Activated T-cell treated with anti-CD3 and anti-CD28 coated beads, Interleukin-2, amount 50 U/mL, for 72 hours (primary cell): Measurements from ENCODE around the gene MXRA7. TPM values are rescaled to one million over a fixed set of nuclear protein-coding genes. Genes with fewer than 3 reads are reported as not detected.
A peak's percentile ranks its signal among the peaks of the same experiment; 100 is the strongest.

Experiments used
- ATAC-seq, 2 donors: fragments of 150-1000 bp; cut with Tn5 transposase; replicated peaks in 1 of 2; 2 replicates each; pipeline ENCODE4 v1.10.0; 2021; ENCODE audit warnings: moderate library complexity in 2 of 2, mild to moderate bottlenecking in 1 of 2
- DNase-seq, 2 donors: peaks; one replicate each; pipeline ENCODE4 v3.0.0; 2021 to 2022; ENCODE audit warnings: mixed read lengths in 1 of 2
- H3K27ac Mint-ChIP-seq: one replicate; pipeline ENCODE4 v1.8.0; 2022; ENCODE audit warnings: mild to moderate bottlenecking, moderate library complexity, mixed read lengths
- H3K27me3 Mint-ChIP-seq: one replicate; pipeline ENCODE4 v1.8.0; 2022; ENCODE audit warnings: low read depth, mixed read lengths
- H3K36me3 Mint-ChIP-seq, 2 donors: one replicate each; pipeline ENCODE4 v1.8.0; 2022; ENCODE audit warnings: mixed read lengths in 2 of 2, mild to moderate bottlenecking in 1 of 2; ENCODE audit not compliant: insufficient read depth in 2 of 2
- H3K4me1 Mint-ChIP-seq: one replicate; pipeline ENCODE4 v1.8.0; 2022; ENCODE audit warnings: low read depth, mixed read lengths
- H3K4me3 Mint-ChIP-seq, 2 donors: one replicate each; pipeline ENCODE4 v1.8.0; 2022; ENCODE audit warnings: mild to moderate bottlenecking in 2 of 2, mixed read lengths in 2 of 2, moderate library complexity in 2 of 2
- H3K9me3 Mint-ChIP-seq, 2 donors: one replicate each; pipeline ENCODE4 v1.8.0; 2022; ENCODE audit warnings: mixed read lengths in 2 of 2
- total RNA-seq, 2 donors: library from RNA; stranded (reverse); gene quantifications; one replicate each; pipeline ENCODE4 v1.2.3, GENCODE V29; 2022

MXRA7 gene
- total RNA-seq, 2 donors from 2014 or later, result 17.4 to 21.8 TPM

- DNase-seq (no peak), ATAC-seq (no peak)
- Mint-ChIP-seq H3K27me3 (no peaks in the 10 kb centered on the region), H3K36me3 (no peaks in the 10 kb centered on the region), H3K9me3 (no peaks in the 10 kb centered on the region), H3K4me3 (no peak overlapping the region), H3K4me1 (peaks cover 7% of the 10 kb centered on the region), H3K27ac (no peak overlapping the region)
Measured at GRCh38 chr17:76682296-76682695, 28.5 kb downstream of the MXRA7 start.

GRCh38 chr17:76681222-76682137 is 29.3 kb downstream of the MXRA7 start:
- Mint-ChIP-seq H3K27ac (peak overlapping the region; percentile 74), H3K4me3 (no peak overlapping the region), H3K36me3 (no peaks in the 10 kb centered on the region), H3K4me1 (peaks cover 7% of the 10 kb centered on the region), H3K9me3 (no peaks in the 10 kb centered on the region), H3K27me3 (no peaks in the 10 kb centered on the region)
- peak; percentile 74 for DNase-seq
- ATAC-seq, result peak; percentile 68 to 76

- ATAC-seq (no peak), DNase-seq (no peak)
- H3K27me3 Mint-ChIP-seq, result no peaks in the 10 kb centered on the region
- peak overlapping the region; percentile 20 for H3K27ac Mint-ChIP-seq
- no peaks in the 10 kb centered on the region for H3K36me3 Mint-ChIP-seq
- H3K4me1 Mint-ChIP-seq, result peaks cover 7% of the 10 kb centered on the region
- H3K9me3 Mint-ChIP-seq, result no peaks in the 10 kb centered on the region
- no peak overlapping the region for H3K4me3 Mint-ChIP-seq
Measured at GRCh38 chr17:76679239-76679638, 31.5 kb downstream of the MXRA7 start.

GRCh38 chr17:76678330-76678729 is 32.4 kb downstream of the MXRA7 start:
- Mint-ChIP-seq H3K9me3 (no peaks in the 10 kb centered on the region), H3K4me1 (peaks cover 12% of the 10 kb centered on the region), H3K36me3 (no peaks in the 10 kb centered on the region), H3K27me3 (no peaks in the 10 kb centered on the region), H3K27ac (no peak overlapping the region), H3K4me3 (no peak overlapping the region)
- DNase-seq (peak; percentile 21 to 27), ATAC-seq (peak; percentile 64 to 79)

GRCh38 chr17:76677406-76677805 is 33.4 kb downstream of the MXRA7 start:
- Mint-ChIP-seq H3K4me3 (no peak overlapping the region), H3K36me3 (no peaks in the 10 kb centered on the region), H3K4me1 (peaks cover 20% of the 10 kb centered on the region), H3K27me3 (no peaks in the 10 kb centered on the region), H3K27ac (no peak overlapping the region), H3K9me3 (no peaks in the 10 kb centered on the region)
- DNase-seq (no peak), ATAC-seq (no peak)

GRCh38 chr17:76676629-76677028 is 34.1 kb downstream of the MXRA7 start:
- Mint-ChIP-seq H3K9me3 (no peaks in the 10 kb centered on the region), H3K27ac (no peak overlapping the region), H3K27me3 (no peaks in the 10 kb centered on the region), H3K36me3 (no peaks in the 10 kb centered on the region), H3K4me3 (no peak overlapping the region), H3K4me1 (peaks cover 26% of the 10 kb centered on the region)
- ATAC-seq, result no peak
- no peak for DNase-seq

- H3K36me3 Mint-ChIP-seq, result no peaks in the 10 kb centered on the region
- no peaks in the 10 kb centered on the region for H3K9me3 Mint-ChIP-seq
- no peak overlapping the region for H3K27ac Mint-ChIP-seq
- H3K27me3 Mint-ChIP-seq, result no peaks in the 10 kb centered on the region
- no peak overlapping the region for H3K4me3 Mint-ChIP-seq
- no peak for DNase-seq
- H3K4me1 Mint-ChIP-seq, result peaks cover 29% of the 10 kb centered on the region
- no peak for ATAC-seq
Measured at GRCh38 chr17:76675648-76676047, 35.1 kb downstream of the MXRA7 start.

GRCh38 chr17:76674600-76674999 is 36.2 kb downstream of the MXRA7 start:
- ATAC-seq (no peak), DNase-seq (no peak)
- Mint-ChIP-seq H3K4me3 (no peak overlapping the region), H3K27me3 (no peaks in the 10 kb centered on the region), H3K27ac (no peak overlapping the region), H3K9me3 (peaks cover 0 to 3% of the 10 kb centered on the region in 2 donors), H3K4me1 (peaks cover 39% of the 10 kb centered on the region), H3K36me3 (no peaks in the 10 kb centered on the region)

GRCh38 chr17:76673729-76674128 is 37.0 kb downstream of the MXRA7 start:
- H3K9me3 Mint-ChIP-seq, result peaks cover 0 to 3% of the 10 kb centered on the region in 2 donors
- peaks cover 48% of the 10 kb centered on the region for H3K4me1 Mint-ChIP-seq
- DNase-seq (no peak), ATAC-seq (no peak)
- no peak overlapping the region for H3K4me3 Mint-ChIP-seq
- H3K36me3 Mint-ChIP-seq, result no peaks in the 10 kb centered on the region
- H3K27me3 Mint-ChIP-seq, result no peaks in the 10 kb centered on the region
- H3K27ac Mint-ChIP-seq, result no peak overlapping the region

- H3K27me3 Mint-ChIP-seq, result no peaks in the 10 kb centered on the region
- peaks cover 54% of the 10 kb centered on the region for H3K4me1 Mint-ChIP-seq
- no peak for DNase-seq
- H3K27ac Mint-ChIP-seq, result no peak overlapping the region
- ATAC-seq, result no peak
- H3K4me3 Mint-ChIP-seq, result peak overlapping the region; percentile 90 to 96
- peaks cover 0 to 3% of the 10 kb centered on the region in 2 donors for H3K9me3 Mint-ChIP-seq
- H3K36me3 Mint-ChIP-seq, result no peaks in the 10 kb centered on the region
Measured at GRCh38 chr17:76672892-76673291, 37.9 kb downstream of the MXRA7 start.

GRCh38 chr17:76672270-76672851 is 38.4 kb downstream of the MXRA7 start:
- Mint-ChIP-seq H3K36me3 (no peaks in the 10 kb centered on the region), H3K27ac (peak overlapping the region; percentile 83), H3K4me3 (peak overlapping the region; percentile 90 to 96), H3K27me3 (no peaks in the 10 kb centered on the region), H3K9me3 (peaks cover 0 to 3% of the 10 kb centered on the region in 2 donors), H3K4me1 (peaks cover 54% of the 10 kb centered on the region)
- ATAC-seq (no peak), DNase-seq (no peak)

GRCh38 chr17:76671912-76672262 is 38.9 kb downstream of the MXRA7 start:
- Mint-ChIP-seq H3K4me1 (peaks cover 54% of the 10 kb centered on the region), H3K36me3 (no peaks in the 10 kb centered on the region), H3K4me3 (peak overlapping the region; percentile 90 to 96), H3K9me3 (peaks cover 0 to 3% of the 10 kb centered on the region in 2 donors), H3K27me3 (no peaks in the 10 kb centered on the region), H3K27ac (peak overlapping the region; percentile 83)
- ATAC-seq, result peak in 1 of 2 donors; percentile 6
- DNase-seq, result no peak

GRCh38 chr17:76671123-76671911 is 39.4 kb downstream of the MXRA7 start:
- DNase-seq (peak; percentile 99 to 100), ATAC-seq (peak; percentile 98)
- Mint-ChIP-seq H3K36me3 (no peaks in the 10 kb centered on the region), H3K27me3 (no peaks in the 10 kb centered on the region), H3K9me3 (peaks cover 0 to 3% of the 10 kb centered on the region in 2 donors), H3K4me1 (peaks cover 54% of the 10 kb centered on the region), H3K27ac (peak overlapping the region; percentile 83), H3K4me3 (peak overlapping the region; percentile 90 to 96)
